Mononuclear cell (primary cell): ENCODE data around the gene AADAT. TPM values are rescaled to one million over a fixed set of nuclear protein-coding genes. Genes with fewer than 3 reads are reported as not detected.

Experiments
- H3K27me3 ChIP-seq: 2 replicates; pipeline ENCODE4 v1.6.0; 2011; ENCODE audit warnings: low read length, control low read depth; ENCODE audit not compliant: insufficient read depth
- H3K4me1 ChIP-seq: 2 replicates; pipeline ENCODE4 v1.5.1; 2011; ENCODE audit warnings: mild to moderate bottlenecking, low read length, control low read depth; ENCODE audit not compliant: insufficient read depth
- H3K4me3 ChIP-seq: 2 replicates; pipeline ENCODE4 v1.5.1; 2011; ENCODE audit warnings: mild to moderate bottlenecking, low read length, moderate library complexity
- H3K9me3 ChIP-seq: 2 replicates; pipeline ENCODE4 v1.5.1; 2011; ENCODE audit warnings: low read depth, mild to moderate bottlenecking, control low read depth, low read length
- total RNA-seq: library from RNA; depleted of rRNA; stranded (reverse); fragments of >200 nt; gene quantifications from one replicate; pipeline ENCODE4 v1.2.3, GENCODE V29; 2012

Gene AADAT
- total RNA-seq, 1 donor, result not detected

- Histone ChIP-seq H3K4me1 (peaks cover 14% of the 10 kb centered on the region), H3K4me3 (peak overlapping the region; percentile 71), H3K27me3 (peaks cover 50% of the 10 kb centered on the region), H3K9me3 (no peaks in the 10 kb centered on the region)
Measured at GRCh38 chr4:170027181-170027829, 62.5 kb downstream of the AADAT start.

- peaks cover 50% of the 10 kb centered on the region for H3K27me3 ChIP-seq
Measured at GRCh38 chr4:170026253-170027021, 63.3 kb downstream of the AADAT start, which contains the start of gene MFAP3L. Gene MFAP3L, minus strand, starts transcription at chr4:170026395. Its CDS starts 20,518 bp downstream, at chr4:170005877.

DNA sequence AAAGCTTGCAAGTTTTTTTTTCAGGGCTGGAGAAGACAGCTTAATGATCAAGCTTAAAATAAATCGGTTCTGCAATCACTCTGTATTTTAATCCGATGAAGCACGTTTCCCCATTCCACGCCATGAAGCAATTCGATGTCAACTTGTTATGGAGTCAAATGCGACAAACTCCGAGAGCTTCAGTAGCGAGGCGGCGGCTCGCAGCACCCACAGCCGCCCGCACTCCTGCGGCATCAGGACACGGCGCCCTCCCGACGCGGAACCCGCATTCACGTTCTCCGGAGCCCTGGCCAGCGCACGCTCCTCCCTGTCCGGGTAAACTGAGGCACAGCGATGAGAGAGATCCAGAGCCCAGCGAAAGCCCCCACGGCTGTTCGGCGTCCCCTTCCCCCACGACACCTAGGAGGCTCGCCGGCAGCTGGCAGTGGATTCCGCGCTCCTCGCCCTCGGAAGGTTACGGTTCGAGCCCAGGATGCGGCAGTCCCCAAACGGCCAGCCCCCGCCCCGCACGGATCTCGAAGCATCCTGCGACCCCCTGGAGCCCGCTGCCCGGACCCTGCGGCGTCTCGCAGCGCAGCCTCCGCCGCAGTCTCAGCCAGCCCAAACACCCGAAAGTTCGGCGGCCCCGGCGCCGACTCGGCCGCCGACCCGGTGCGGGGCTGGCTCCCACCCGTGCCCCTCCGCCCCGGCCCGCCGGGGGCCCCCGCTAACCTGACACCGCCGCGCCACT is 64.1 kb downstream of the AADAT start:
- Histone ChIP-seq H3K9me3 (no peaks in the 10 kb centered on the region), H3K4me3 (peak overlapping the region; percentile 71), H3K4me1 (peaks cover 14% of the 10 kb centered on the region), H3K27me3 (peaks cover 50% of the 10 kb centered on the region)

More at GRCh38 chr4:170026253-170027021, 63.3 kb downstream of the AADAT start, which contains the start of gene MFAP3L:
- Histone ChIP-seq H3K4me1 (peaks cover 14% of the 10 kb centered on the region), H3K4me3 (peak within 1 kb of the TSS; percentile 71), H3K9me3 (no peaks in the 10 kb centered on the region)

DNA sequence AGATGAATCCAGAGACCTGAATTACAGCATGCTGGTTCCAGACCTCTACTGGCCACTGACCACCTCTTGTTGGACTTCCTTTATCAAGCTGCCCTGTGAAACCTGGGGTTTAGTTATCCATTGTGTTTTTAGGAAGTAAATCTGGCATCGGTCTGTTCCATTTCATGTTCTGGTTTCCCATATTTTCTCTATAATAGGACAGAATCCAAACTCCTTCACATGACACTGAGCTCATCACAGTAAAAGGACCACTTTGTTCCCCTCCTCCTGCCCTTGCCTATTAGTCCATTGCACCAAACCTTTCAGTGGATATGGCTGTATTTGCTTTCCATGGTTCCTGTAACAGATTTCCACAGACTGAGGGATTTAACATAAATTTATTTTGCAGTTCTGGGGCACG is 67.5 kb downstream of the AADAT start:
- H3K4me3 ChIP-seq, result no peak overlapping the region
- H3K9me3 ChIP-seq, result no peaks in the 10 kb centered on the region
- peaks cover 10% of the 10 kb centered on the region for H3K4me1 ChIP-seq
- H3K27me3 ChIP-seq, result peaks cover 32% of the 10 kb centered on the region

- Histone ChIP-seq H3K4me3 (no peak overlapping the region), H3K9me3 (no peaks in the 10 kb centered on the region), H3K4me1 (peaks cover under 1% of the 10 kb centered on the region), H3K27me3 (no peaks in the 10 kb centered on the region)
Measured at GRCh38 chr4:170017252-170017651, 72.5 kb downstream of the AADAT start.

DNA sequence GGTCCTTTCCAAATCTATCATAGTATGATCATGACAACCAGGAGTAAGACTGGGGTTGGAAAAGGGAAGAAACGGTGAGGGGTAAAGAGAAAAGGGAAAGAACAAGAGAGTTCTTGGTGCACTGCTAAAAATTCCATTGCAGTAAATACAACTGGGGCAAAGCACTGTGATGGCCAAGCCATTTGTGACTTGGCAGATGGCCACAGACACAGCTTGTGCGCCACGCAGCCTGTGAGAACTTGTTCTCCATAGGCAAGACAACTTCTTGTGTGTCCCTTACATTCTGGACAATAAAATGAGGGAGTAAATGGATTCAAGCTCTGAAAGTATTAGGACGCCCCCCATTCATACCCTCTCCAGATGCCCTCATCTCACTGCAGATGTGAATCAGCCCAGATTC is 74.5 kb downstream of the AADAT start:
- Histone ChIP-seq H3K4me1 (peaks cover 4% of the 10 kb centered on the region), H3K9me3 (no peaks in the 10 kb centered on the region), H3K4me3 (no peak overlapping the region), H3K27me3 (peaks cover 4% of the 10 kb centered on the region)

DNA sequence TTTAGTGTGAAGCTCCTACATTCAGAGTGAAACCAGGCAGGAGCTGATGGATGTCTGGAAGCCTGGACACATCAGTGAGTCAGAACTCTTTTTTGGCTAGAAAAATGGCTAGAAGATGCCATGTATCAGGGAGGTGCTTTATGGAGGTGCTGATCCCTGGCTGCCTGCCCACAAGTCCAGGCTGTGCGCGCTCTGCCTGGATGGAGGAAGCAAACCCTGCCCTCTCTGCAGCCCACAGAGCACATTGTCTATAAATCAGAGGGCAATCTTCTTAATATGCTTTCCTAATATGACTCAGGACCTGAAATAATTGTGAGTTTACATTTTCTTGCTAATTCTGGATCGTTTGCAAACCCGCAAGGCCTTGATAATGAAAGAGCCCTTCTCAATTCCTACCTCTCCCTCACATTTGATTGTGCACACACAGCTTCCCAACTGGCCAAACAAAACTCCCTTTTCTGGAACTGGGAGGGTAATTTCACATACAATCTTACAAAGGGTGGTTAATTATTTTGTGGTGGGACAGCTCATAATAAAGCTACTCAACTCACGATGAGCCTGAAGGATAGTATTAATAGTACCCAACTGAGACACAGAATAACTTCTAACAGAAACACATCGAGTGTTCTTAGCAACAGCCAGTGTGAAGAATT is 75.3 kb downstream of the AADAT start:
- no peaks in the 10 kb centered on the region for H3K9me3 ChIP-seq
- H3K27me3 ChIP-seq, result peaks cover 8% of the 10 kb centered on the region
- no peak overlapping the region for H3K4me3 ChIP-seq
- peaks cover 4% of the 10 kb centered on the region for H3K4me1 ChIP-seq

GRCh38 chr4:170012629-170012958 is 77.2 kb downstream of the AADAT start:
- Histone ChIP-seq H3K9me3 (no peaks in the 10 kb centered on the region), H3K4me1 (peaks cover 15% of the 10 kb centered on the region), H3K4me3 (no peak overlapping the region), H3K27me3 (peaks cover 8% of the 10 kb centered on the region)

DNA sequence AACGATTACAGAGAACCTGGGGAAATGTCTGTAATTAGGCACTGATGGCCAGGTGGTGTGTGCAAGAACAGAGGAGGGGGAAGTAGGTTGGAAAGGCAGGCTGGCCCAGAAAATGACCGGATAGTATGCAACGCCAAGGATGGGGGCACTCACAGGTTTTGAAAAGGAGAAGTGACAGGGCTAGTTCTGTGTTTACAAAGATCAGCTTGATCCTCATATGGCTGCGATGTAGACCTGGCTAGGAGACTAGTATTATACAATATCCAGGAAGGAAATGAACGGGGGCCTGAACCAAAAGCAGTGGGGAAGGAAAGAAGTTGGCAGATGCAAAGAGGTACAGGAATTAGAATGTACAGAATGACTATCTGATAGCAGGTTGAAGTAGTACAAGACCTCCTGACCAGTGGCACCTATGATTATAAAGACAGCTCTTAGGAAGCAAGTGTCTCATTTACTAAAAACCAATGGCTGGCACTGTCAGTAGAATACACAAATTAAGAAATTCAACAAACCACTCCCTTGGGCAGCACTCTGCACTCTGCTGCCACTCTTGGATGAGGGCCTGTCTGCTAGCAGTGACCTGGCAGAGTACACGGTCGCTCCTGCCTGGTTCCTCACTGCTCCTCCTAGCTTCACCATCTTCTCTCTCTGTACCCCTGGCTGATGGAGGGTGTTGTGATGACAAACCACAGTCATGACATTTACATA is 77.7 kb downstream of the AADAT start:
- H3K27me3 ChIP-seq, result peaks cover 8% of the 10 kb centered on the region
- peaks cover 20% of the 10 kb centered on the region for H3K4me1 ChIP-seq
- H3K4me3 ChIP-seq, result no peak overlapping the region
- H3K9me3 ChIP-seq, result no peaks in the 10 kb centered on the region

Other genes starting within 250 kb of the AADAT start
- 23.0 TPM for gene MFAP3L, start 63.6 kb downstream of the AADAT start, total RNA-seq